COLO829 (cell line): ENCODE data around the gene CNGB1.
A peak's percentile ranks its signal among the peaks of the same experiment; 100 is the strongest.
"Not testable (repeated sequence)": the region's sequence is repeated elsewhere in the genome, so short reads cannot be mapped to it uniquely, and the experiment has no call there.

ENCODE experiments used
- DNase-seq: peaks from one replicate; pipeline ENCODE4 v3.0.0; 2012; ENCODE audit warnings: low spot score

CNGB1 gene

GRCh38 chr16:57855188-57855587 is 115.7 kb downstream of the CNGB1 start:
- no peak for DNase-seq

- DNase-seq, result no peak
These were observed 118.7 kb downstream of the CNGB1 start for GRCh38 chr16:57852189-57852588.

- DNase-seq, result no peak
These were observed 122.7 kb downstream of the CNGB1 start for GRCh38 chr16:57848181-57848580.

- not testable (repeated sequence) for DNase-seq
These were observed 124.0 kb downstream of the CNGB1 start for GRCh38 chr16:57846931-57847330.

GRCh38 chr16:57846078-57846697 is 124.7 kb downstream of the CNGB1 start:
- DNase-seq, result no peak

GRCh38 chr16:57845115-57845514 is 125.8 kb downstream of the CNGB1 start:
- no peak for DNase-seq

- DNase-seq, result no peak
These were observed 126.4 kb downstream of the CNGB1 start for GRCh38 chr16:57844416-57845030.

- no peak for DNase-seq
These were observed 127.5 kb downstream of the CNGB1 start for GRCh38 chr16:57843400-57843799.

- DNase-seq, result no peak
These were observed 128.3 kb downstream of the CNGB1 start for GRCh38 chr16:57842601-57843000.

GRCh38 chr16:57840833-57841232 is 130.1 kb downstream of the CNGB1 start:
- no peak for DNase-seq

- no peak for DNase-seq
These were observed 132.8 kb downstream of the CNGB1 start for GRCh38 chr16:57838161-57838560.

GRCh38 chr16:57837305-57838125 is 133.4 kb downstream of the CNGB1 start:
- no peak for DNase-seq

GRCh38 chr16:57835439-57835838 is 135.5 kb downstream of the CNGB1 start:
- DNase-seq, result not testable (repeated sequence)

- peak; percentile 45 for DNase-seq
These were observed 136.0 kb downstream of the CNGB1 start for GRCh38 chr16:57834936-57835335.
